Stimulated activated CD4-positive, alpha-beta T cell treated with anti-CD3 and anti-CD28 coated beads, Interleukin-1b, Interleukin-23, amount 100 ng/mL, for 1 hour (primary cell): ENCODE measurements around the gene GPX3.

Source experiments
- DNase-seq, 2 donors: peaks; one replicate each; pipeline ENCODE4 v3.0.0-alpha.2; 2020; ENCODE audit warnings: low read depth in 2 of 2

The GPX3 gene

DNA sequence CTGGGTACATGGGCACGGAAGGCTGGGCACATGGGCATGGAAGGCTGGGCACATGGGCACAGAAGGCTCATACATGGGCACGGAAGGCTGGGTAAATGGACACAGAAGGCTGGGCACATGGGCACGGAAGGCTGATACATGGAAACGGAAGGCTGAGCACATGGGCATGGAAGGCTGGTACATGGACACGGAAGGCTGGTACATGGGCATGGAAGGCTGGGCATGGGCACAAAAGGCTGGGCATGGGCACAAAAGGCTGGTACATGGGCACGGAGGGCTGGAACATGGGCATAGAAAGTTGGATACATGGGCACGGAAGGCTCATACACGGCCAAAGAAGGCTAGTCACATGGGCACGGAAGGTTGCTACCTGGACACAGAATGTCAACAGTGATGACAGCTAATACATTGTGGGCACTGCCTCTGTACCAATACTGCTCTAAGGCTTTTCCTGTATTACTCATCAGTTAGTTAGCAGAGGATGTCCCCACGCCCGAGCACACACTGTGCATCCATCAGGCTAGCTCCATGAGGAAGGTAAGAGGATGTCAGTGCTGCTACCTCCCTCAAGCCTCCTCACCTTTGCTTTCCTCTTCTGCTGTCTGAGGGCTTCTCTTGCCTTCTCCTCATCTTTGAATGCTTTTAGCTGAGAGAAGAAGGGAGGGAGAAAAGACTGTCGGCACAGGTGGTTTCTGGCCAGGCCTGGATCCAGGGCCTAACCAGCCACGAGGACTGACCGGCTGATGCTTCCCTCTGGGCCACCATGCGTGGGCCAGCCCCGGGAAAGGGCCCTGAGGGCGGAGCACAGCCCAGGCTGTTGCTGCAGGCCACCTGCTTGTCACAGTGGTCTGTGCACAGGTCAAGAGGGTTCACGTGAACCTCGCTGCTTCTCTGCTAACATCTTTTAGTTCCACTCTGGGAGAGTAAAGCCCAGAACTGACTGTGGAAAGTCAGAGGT is 14.3 kb downstream of the GPX3 start:
- no peak for DNase-seq

DNA sequence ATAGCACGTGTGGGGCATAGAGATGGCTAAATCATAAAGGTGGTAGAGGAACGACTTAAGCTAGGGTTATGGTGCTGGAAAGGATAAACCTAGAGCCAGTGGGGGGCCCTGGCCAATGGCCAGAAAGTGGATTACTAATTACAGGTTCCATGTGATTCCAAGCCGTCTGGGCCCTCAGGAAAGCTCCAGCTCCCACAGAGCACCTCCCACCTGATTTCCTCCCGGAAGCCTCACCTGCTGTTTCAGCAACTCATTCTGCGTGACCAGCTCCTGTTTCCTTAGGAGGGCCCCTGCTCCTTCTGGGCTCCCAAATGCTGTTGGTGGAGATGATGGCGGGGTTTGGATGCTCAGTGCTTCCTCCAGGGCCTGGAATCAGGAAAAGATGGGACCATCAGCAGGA is 16.2 kb downstream of the GPX3 start:
- no peak for DNase-seq

DNA sequence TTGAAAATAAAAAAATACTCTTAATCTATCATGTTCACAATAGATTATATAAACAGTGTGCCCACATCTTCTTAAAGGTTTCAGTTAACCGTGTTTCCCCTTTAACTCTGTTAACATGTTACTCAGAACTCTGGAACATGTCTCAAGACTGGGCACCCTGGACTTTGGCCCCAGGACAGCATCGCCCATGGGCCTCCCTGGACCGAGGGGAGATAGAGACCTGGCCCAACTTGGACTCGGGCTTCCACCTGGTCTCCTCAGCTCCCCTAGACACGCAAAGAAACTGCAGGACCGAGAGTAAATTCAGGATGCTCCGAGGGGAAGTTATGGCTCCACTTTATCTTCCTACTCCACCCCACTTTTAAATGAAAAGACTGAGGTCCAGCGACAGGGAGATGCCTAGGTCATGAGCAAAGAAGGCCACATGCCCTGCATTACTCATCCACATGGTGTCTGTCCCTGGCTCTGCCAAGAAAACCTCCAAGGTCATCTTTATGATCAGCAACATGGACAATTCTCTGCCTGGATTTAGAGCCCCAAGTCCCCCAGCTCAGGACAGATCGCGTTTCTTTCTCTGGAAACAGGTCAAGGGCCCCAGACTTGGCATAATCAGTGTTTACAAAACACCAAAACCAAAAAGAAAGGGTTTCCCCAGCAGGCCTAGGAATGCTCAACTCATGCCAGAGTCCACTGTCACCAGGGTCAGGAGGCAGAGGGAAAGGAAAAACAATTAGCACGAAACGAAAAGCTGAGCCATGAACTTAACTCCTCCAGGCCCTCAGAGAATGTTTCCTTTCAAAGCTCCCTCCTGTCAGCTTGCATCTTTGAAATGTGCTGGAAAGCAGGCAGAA is 17.4 kb downstream of the GPX3 start:
- no peak for DNase-seq

DNA sequence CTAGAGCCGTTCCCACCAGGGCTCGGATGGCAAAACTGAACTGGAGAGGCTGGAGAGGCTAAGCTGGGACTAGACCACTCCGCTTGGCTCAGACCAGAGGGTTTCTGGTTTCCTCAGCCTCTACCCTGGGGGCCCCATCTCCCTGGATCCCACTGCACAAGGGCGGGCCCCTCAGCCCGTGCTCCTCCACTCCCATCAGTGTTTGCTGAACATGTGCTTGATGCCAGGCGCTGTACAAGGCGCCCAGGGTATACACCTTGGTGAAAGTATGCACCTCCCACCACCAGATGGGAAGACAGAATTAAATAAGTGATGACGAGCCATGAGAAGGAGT is 18.0 kb downstream of the GPX3 start:
- no peak for DNase-seq

DNA sequence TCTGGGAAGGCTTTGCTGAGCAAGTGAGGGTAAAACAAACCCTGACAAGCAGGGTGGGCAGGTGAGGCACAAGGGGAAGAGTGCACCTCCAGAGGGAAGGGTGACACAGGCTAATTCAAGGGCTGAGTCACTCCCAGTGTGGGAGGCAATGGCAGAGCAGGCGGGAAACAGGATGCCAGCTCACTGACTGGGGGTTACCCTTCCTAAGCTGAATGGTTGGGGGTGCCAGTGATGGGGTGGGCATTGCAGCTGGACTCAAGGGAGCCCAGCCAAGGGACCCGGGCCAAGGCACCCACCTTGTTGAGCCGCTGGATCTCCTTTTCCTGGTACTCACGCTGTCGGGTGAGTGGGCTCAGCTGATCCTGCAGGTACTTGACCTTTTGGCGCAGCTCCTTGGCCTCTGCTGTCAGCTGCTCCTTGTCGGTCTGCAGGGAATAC is 18.4 kb downstream of the GPX3 start:
- no peak for DNase-seq

DNA sequence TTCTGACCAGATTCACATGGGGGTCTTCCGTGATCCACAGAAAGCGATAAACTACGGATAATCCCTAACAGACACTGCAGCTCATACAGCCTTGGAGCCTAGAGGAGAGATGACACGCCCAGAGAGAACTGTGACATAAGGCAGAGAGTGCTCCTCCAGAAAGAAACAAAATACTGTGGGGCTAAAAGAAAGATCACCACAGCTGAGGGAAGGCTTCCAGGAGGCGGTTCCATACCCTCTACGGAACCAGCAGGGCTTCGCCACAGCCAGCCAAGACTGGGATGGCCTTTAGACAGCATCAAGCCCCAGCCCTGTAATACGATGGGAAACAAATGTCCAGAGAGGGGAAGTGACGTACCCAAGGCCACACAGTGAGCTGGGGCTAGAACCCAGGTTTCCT is 19.3 kb downstream of the GPX3 start:
- no peak for DNase-seq

DNA sequence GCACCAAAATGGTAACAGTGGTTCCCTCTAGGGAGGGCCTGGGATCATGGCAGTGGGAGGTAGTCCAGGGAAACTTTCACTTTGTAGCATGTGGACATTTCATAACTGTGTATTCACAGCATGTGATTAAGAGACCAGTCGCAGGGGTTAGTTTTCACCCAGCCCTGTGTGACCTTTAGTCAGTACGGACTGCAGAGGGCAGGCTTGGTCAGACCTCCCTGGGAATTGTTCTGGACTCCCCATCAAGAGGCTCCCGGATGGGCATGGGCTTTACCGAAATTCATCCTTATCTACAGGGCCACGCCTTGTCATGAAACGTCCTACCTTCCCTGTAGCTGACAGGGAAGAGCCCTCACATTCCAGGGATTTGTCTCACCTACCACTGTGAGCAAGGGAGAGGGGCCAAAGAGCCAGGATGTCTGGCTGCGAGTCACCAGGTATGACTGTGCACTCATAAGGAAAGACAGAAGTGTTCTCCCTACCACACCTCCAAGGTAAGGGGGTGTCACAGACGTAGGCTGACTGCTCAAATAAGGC is 19.9 kb downstream of the GPX3 start:
- no peak for DNase-seq

DNA sequence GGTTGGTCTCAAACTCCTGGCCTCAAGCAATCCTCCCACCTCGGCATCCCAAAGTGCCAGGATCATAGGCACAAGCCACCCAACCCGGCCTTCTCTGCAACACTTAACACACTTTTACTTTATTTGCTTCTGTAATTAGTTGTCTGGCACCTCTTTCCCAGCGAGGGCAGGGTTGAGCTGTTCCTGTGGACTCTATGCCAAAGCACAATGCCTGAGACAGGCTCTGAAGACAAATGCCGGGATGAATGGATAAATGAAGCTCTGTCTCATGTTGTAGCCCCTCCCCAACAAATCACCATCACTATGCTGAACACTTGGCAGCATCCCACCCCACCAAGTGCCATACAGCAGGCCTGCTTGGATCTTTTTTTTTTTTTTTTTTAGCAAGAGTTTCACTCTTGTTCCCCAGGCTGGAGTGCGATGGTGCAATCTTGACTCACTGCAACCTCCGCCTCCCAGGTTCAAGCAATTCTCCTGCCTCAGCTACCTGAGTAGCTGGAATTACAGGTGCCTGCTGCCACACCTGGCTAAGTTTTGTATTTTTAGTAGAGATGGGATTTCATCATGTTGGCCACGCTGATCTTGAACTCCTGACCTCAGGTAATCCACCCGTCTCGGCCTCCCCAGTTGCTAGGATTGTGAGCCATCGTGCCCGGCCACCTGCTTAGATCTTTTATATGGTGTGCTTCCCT is 21.3 kb downstream of the GPX3 start:
- DNase-seq: no peak

DNA sequence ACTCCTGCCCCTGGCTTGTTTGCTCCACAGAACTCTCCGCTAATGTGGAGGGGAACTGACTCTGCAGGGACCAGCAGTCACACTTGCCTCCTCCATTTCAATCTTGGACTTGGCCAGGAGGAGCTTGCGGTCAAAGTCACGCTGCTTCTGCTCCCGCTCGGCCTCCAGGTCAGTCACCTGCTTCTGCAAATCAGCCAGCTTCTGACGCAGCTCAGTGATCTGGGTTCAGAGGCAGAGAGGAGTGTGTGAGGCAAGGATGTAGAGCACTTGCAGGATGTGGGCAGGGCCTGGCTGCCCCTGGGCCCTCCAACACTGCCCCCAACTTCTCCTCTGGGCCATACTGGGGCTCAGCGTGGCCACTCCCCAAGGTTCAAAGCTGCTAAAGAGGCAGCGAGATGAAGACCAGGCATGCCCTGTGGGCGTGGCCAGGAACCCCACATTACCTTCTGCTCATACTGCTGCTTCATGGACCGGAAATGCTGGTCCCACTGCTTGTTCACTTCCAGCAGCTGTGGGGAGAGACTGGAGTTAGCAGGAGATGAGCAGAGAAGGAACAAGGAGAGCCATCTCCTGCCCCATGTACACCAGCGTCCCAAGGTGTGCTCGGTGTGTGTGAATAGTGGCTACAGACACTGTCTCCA is 22.2 kb downstream of the GPX3 start:
- DNase-seq: no peak

DNA sequence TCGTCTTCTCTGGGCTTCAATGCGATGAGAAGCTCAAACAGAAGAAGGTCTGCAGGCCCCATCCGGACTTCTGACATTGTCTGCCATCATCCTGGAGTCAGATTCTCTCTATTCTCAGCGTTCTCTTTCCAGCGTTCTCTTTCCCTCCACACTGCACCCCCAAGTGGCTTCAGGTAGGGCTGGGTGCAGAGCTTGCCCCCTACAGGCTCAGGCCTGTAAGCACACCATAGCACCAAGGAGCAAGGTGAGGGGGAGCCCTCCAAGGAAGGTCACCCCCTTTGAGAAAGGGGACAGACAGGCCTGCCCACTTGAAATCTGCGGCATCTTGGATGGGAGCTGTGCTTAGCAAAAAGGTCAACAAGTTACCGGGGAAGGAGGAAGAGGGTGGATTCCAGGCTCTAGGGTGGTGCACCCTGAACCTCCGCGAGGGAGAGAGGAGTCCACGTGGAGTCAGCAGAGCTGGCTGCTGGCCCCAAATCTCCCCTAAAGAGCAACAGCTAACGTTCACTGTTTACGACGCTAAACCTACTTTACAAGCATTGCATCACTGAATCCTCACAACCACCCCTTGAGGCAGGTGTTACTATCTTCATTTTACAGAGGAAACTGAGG is 27.5 kb downstream of the GPX3 start:
- DNase-seq: no peak

DNA sequence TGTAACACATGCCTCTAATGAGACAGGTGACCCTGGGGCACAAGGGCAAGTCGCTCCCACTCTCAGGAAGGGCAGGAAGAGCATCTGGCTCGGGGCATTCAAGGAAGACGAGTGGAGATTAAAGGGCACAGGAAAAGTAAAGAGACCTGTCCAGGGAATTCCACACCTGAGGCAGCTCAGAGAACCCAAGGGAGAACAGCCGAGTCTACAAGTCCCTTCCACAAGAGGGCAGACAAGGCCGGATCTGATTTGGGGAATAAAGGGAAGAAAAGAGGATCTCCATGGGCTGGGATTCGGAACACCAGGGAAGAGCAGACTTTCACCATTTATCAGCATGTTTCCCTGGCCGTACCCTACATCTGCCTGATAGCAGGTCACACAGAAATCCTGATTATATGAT is 28.1 kb downstream of the GPX3 start:
- no peak for DNase-seq

DNA sequence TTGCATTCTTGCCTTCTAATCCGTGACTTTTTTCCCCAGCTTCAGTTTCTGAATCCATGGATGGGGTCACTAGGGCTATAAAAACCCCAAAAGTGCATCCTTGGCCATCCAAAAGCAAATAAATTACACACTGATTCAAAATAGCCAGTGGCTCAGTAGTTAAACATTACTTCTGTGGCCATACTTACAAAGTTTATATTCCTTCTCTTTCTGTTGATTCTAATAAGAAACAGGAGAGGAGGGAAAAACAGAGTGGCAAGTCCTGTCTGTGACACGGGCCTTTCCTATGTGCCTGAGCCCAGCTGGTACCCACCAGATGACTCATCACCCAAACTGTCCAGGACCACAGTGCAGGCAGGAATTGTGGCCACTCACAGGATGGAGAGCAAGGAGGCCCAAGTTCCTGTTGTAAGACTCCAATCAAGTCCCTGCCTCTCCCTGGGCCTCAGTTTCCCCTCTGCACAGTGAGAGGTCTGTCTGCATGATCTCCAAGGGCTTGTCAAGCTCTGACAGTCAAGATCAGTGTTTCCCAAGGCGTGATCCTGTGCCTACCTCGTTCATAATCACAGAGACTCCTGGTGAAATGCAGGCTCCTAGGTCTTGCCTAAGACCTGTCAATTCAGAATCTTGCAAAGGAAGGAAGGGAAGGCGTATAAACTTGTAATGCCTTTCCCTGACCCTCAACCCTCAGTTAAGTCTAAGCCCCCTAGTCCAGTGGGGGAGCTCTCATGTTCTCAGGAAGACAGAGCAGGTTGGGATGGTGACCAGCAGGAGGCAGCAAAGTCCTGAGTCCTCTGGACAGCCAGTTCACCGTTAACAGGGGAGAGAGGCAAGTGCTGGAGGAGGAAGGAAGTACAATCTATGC is 30.9 kb downstream of the GPX3 start:
- peak; percentile 44 to 51 for DNase-seq

DNA sequence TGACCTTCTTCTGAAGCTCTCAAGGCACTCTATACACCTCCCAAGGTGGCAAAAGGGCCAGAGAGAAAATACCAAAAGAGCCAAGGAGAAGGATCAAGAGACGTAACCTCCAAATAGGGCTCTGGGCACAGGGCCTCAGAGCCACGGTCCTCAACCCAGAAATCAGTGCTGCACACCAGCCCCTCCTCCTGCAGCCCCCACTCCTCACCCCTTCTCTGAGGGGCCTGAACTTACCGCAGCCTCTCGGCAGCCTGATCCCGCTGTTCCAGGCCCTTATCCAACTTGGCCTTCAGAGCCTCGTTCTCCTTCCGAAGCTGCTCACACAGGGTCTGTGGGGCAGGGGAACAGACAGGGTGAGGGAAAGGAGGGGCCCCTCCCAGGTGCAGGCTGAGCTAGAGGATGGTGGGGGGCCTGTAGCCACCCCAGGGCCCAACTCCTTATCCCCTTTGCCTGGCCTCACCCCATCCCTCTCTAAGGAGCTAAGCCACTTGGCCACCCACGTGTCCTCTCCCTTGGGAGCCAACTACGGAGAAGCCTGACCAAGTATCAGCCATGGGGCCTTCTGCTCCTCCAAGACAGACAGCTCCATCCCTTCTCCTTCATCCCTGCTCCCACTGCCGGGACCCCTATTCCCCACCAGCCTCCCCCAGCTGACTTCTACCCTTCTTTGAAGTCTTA is 31.7 kb downstream of the GPX3 start:
- DNase-seq: no peak

DNA sequence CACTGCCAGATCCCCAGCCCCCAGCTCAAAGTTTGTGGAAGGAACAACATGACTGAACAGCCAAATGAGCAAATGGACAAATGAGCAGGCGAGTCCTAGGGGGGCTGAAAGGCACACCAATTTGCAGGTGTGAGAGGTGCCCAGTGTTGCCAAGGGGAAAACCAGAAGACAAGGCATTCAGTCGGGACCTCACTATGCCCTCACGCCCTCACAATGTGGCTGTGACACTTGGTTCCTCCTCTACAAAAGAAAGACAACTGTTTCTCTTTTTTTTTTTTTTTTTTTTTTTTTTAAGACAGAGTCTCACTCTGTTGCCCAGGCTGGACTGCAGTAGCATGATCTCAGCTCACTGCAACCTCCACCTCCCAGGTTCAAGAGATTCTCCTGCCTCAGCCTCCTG is 32.4 kb downstream of the GPX3 start:
- DNase-seq: no peak

DNA sequence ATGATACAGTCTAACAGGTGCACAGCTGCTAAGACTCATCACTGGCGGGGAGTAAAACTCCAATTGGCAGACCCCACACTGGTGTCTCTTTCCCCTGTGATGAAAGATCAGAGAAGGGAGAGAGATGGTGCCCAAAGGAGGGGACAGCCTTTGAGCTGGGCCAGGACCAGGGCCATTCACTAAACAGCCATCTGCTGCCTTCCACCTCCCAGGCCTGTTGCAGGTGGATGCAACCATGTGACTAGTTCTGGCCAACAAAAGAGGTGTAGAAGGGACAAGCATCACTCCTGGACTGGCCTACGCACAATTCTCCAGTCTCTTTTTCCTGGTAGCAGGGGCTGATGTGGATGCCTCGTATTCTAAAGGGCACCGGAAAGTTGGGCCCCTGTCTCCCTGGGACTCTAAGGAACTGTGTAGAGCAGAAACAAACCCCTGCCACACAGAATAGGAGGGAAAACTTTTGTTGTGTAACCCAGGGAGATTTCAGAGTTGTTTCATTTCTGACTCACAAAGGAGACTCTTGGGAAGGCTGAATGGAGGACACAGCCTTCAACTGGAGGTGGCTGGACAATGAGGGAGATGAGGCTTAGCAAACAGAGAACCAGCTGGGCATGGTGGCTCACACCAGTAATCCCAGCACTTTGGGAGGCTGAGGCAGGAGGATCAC is 33.5 kb downstream of the GPX3 start:
- DNase-seq: no peak

DNA sequence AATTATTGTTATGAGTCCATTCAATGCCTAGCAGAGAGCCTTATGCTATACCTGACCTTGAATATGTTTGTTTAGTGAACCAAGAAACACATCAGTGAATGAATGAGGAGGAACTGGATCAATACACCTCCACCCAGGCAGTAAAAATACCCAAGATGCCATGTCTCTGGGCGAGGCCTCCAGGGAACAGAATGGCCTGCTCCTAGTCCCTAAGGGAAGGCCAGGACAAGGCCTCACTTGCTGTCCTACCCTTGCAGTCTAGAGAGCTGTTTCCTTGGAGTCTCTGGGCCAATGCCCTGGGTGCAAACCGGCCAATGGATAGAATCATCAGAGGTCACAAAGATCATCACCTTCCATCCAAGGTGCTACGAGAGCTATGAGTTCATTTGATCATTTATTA is 34.3 kb downstream of the GPX3 start:
- no peak for DNase-seq

DNA sequence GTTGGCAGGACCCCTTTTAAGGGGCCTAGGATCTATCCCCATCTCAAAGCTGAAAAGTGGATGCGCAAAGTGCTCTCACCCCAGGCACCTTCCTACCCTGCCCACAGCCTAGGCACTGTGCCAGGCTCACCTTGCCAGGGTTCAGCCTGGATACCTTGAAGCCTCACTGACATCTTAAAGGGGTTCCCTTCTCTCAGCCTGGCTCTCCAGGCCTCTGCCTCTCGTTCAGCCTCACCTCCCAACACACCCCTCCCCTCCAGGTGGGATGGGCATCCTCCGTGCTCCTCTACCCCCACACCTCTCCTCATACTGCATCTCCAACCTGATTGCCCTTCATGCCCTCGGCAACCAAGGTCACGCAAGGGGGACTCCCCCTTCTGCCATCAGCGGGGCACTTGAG is 34.9 kb downstream of the GPX3 start:
- no peak for DNase-seq

DNA sequence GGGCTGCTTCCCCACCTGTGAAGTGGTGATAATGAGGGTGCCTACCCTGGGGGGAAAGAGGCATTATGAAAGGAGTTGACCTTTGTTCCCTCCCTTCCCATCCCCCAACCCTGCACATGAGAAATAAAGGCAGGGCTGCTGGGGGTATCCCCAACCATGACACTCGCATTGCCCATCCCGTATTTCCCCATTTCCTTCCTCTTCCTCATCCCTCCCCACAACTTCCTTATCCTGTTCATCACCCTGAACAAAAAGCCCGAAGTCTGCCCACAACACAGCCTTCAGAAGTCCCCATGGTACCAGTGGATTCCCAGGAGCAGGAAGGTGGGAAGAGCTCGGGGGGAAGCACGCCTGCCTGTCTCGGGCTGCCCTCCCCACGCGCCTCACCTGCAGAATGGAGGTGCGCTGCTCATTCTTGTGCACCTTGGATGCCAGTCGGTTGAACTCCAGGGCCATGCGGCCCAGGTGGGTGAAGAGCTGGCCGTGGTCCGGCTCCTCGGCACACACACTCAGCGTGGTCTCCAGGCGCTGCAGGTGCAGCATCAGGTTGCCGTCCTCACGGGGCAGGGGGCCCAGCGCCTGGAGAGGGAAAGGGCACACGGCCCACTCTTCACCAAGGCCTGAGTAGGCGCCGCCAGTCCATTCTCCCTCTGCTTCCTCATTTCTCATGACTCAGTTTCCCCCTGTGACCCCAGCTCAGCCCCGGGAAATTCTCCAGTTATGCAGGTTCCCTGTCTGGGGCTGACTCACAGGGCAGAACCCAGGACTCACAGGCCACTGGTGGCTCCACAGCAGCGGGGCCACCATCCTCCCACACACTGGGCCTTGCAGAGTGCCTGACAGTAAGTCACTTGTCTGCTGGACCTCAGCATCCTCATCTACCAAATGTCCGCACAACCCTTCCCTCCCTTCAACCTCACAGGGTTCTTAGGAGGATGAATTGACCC is 36.3 kb downstream of the GPX3 start:
- DNase-seq: no peak
